ENCODE data around the gene SRC.

SRC gene

DNA sequence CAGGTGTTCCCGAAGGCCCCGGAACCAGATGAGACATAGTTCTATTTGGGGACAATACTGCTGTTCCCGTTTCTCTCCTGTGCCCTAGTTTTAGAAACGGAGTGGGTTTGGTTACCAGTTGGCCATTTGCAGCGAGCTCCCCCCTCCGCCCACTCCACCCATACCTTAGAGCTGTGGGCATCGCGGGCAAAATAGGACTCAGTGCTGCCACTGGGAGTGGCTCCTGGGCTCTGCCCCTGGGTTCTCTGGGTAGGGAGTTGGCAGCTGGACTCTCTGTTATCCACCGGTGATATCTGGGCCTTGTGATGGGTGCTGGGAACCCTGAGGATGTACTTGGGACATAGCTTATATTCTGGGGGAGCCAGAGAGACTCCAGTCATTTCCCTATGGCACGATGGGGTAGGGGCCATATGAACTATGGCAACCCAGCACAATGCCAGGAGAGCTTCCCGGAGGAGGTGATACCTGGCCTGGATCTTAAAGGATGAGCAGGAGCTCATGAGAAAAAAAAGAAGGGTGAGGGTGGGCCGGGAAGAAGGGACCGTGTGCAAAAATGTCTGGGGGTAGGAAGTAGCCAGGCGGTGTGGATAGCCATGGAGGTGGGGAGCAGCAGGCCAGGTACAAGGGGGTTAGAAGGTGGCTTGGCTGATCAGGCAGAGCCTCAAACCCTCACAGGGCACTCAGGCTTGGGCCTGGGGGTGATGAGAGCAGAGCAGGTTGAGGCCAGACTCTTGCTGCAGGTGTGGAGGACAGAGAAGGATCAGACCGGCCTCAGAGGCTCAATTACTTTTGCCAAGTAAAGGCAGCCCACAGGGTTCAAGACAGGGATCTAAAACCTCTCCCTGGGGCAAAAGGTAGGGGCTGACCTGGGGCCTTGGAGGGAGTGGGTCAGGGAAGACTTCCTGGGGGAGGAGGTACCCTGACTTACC is 9.6 kb downstream of the SRC start:
- no peaks in the 10 kb centered on the region for H3K27me3 ChIP-seq
- H3K27ac ChIP-seq = peak overlapping the region; percentile 83
- peaks cover 78% of the 10 kb centered on the region for H3K4me1 ChIP-seq
- no peak for TF ChIP-seq Cebpa-rat (IDR thresholded peaks at IDR 0.05)
- peak overlapping the region; percentile 76 for H3K4me2 ChIP-seq
- H3K9ac ChIP-seq = peak overlapping the region; percentile 68; the same call in 1 of the 2 replicates
- no peaks in the 10 kb centered on the region for H3K9me3 ChIP-seq
- no peak overlapping the region for H3K4me3 ChIP-seq
- H3K36me3 ChIP-seq = peaks cover 36% of the 10 kb centered on the region
- peaks cover 100% of the 10 kb centered on the region for H4K20me1 ChIP-seq

DNA sequence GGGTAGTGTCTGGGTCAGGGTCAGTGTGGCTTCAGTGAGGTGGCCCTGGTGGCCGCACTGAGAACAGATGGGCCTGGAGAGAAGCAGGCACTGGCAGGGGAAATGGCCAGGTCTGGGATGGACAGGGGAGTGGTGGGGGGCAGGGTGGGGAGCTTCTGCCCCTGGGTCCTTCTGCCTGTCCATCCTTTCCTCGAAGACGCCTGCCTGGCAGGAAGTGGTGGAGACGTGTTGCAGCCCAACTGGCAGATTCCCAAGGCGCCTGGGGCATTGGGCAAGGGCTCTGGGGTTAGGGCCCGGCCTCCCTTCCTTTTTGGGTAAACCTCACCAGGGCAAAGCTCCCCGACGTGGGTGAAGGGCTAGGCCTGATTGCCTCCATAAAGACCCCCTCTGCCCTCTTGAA is 10.4 kb downstream of the SRC start:
- Histone ChIP-seq H3K4me2 (peak overlapping the region; percentile 76), H3K27ac (peak overlapping the region; percentile 83), H3K36me3 (peaks cover 27% of the 10 kb centered on the region), H3K9ac (peak overlapping the region; percentile 68), H3K9me3 (no peaks in the 10 kb centered on the region), H3K27me3 (no peaks in the 10 kb centered on the region), H3K4me1 (peaks cover 78% of the 10 kb centered on the region), H4K20me1 (peaks cover 100% of the 10 kb centered on the region), H3K4me3 (peak overlapping the region; percentile 36)
- TF ChIP-seq Cebpa-rat (IDR thresholded peaks at IDR 0.05) = no peak

DNA sequence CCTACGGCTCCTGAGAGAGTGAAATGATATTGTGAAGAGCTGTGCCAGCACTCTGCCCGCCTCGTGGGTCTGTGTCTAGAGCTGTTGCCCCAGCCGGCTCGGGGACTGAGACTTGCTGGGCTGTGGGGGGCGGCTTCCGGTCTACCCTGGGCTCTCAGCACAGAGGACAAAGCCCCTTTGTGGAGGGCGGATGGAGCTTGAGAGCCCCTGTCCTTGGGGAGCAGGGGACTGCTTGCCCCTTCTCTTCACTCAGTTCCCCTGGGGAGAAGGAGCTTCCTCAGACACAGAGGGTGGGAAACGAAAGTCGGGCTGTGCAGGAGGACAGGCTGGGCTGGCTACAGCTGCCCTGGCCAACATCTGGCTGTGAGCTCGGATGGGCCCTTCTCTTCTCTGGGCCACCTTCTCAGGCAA is 11.0 kb downstream of the SRC start:
- Histone ChIP-seq H3K4me2 (peak overlapping the region; percentile 76), H3K9ac (peak overlapping the region; percentile 68), H3K9me3 (no peaks in the 10 kb centered on the region), H3K4me3 (peak overlapping the region; percentile 36), H4K20me1 (peaks cover 100% of the 10 kb centered on the region), H3K27me3 (no peaks in the 10 kb centered on the region), H3K36me3 (peaks cover 21% of the 10 kb centered on the region), H3K27ac (peak overlapping the region; percentile 83), H3K4me1 (peaks cover 77% of the 10 kb centered on the region)
- no peak for TF ChIP-seq Cebpa-rat (IDR thresholded peaks at IDR 0.05)

- no peaks in the 10 kb centered on the region for H3K27me3 ChIP-seq
- H3K9ac ChIP-seq = peak overlapping the region; percentile 68; the same call in 1 of the 2 replicates
- TF ChIP-seq Cebpa-rat (IDR thresholded peaks at IDR 0.05) = no peak
- H3K9me3 ChIP-seq = no peaks in the 10 kb centered on the region
- H3K4me2 ChIP-seq = peak overlapping the region; percentile 76
- peaks cover 14% of the 10 kb centered on the region for H3K36me3 ChIP-seq
- peaks cover 70% of the 10 kb centered on the region for H3K4me1 ChIP-seq
- H3K4me3 ChIP-seq = no peak overlapping the region; the same call in 1 of the 2 replicates
- peaks cover 100% of the 10 kb centered on the region for H4K20me1 ChIP-seq
- H3K27ac ChIP-seq = peak overlapping the region; percentile 83
Measured at GRCh38 chr20:37357481-37358365, 11.8 kb downstream of the SRC start.

GRCh38 chr20:37358366-37359150 is 12.6 kb downstream of the SRC start:
- Histone ChIP-seq H3K9me3 (no peaks in the 10 kb centered on the region), H3K4me2 (peak overlapping the region; percentile 76), H3K27ac (peak overlapping the region; percentile 83), H3K4me1 (peaks cover 70% of the 10 kb centered on the region), H3K4me3 (no peak overlapping the region), H3K36me3 (peaks cover 14% of the 10 kb centered on the region), H4K20me1 (peaks cover 100% of the 10 kb centered on the region), H3K9ac (peak overlapping the region; percentile 36; the same call in 1 of the 2 replicates), H3K27me3 (no peaks in the 10 kb centered on the region)
- no peak for TF ChIP-seq Cebpa-rat (IDR thresholded peaks at IDR 0.05)

DNA sequence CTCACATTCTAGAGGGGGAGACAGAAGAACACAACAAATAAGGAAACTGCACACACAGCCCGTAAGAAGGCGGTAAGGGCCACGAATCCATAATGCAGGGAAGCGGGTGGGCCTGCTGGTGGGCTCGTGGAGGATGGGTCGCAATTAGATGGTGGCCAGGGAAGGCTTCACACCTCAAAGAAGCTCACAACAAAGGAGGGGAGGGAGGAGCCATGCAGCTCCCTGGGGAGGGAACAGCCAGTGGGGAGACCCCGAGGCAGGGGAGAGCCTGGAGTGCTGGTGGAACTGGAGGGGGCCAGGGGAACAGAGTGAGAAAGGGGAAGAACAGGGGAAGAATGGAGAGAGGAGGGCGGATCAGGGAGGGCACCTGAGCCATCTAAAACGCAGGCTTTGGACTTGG is 13.4 kb downstream of the SRC start:
- peaks cover 63% of the 10 kb centered on the region for H3K4me1 ChIP-seq

GRCh38 chr20:37359836-37360235 is 13.9 kb downstream of the SRC start:
- H3K9ac ChIP-seq = no peak overlapping the region
- peaks cover 20% of the 10 kb centered on the region for H3K36me3 ChIP-seq
- H3K9me3 ChIP-seq = no peaks in the 10 kb centered on the region
- H3K4me1 ChIP-seq = peaks cover 58% of the 10 kb centered on the region
- TF ChIP-seq Cebpa-rat (IDR thresholded peaks at IDR 0.05) = no peak
- peaks cover 100% of the 10 kb centered on the region for H4K20me1 ChIP-seq
- H3K27ac ChIP-seq = 0 out of 2 replicates have a peak overlapping the region, but pooled peaks have one; percentile 83
- H3K4me2 ChIP-seq = no peak overlapping the region
- H3K27me3 ChIP-seq = no peaks in the 10 kb centered on the region
- no peak overlapping the region for H3K4me3 ChIP-seq

More for the DNA sequence above, 13.4 kb downstream of the SRC start:
- no peak for TF ChIP-seq Cebpa-rat (IDR thresholded peaks at IDR 0.05)
- no peaks in the 10 kb centered on the region for H3K9me3 ChIP-seq
- no peak overlapping the region for H3K4me3 ChIP-seq
- H3K27me3 ChIP-seq = no peaks in the 10 kb centered on the region
- H3K4me2 ChIP-seq = peak overlapping the region; percentile 76; the same call in 1 of the 2 replicates
- H3K36me3 ChIP-seq = peaks cover 15% of the 10 kb centered on the region
- peak overlapping the region; percentile 36; the same call in 1 of the 2 replicates for H3K9ac ChIP-seq
- H4K20me1 ChIP-seq = peaks cover 100% of the 10 kb centered on the region
- peak overlapping the region; percentile 83 for H3K27ac ChIP-seq

DNA sequence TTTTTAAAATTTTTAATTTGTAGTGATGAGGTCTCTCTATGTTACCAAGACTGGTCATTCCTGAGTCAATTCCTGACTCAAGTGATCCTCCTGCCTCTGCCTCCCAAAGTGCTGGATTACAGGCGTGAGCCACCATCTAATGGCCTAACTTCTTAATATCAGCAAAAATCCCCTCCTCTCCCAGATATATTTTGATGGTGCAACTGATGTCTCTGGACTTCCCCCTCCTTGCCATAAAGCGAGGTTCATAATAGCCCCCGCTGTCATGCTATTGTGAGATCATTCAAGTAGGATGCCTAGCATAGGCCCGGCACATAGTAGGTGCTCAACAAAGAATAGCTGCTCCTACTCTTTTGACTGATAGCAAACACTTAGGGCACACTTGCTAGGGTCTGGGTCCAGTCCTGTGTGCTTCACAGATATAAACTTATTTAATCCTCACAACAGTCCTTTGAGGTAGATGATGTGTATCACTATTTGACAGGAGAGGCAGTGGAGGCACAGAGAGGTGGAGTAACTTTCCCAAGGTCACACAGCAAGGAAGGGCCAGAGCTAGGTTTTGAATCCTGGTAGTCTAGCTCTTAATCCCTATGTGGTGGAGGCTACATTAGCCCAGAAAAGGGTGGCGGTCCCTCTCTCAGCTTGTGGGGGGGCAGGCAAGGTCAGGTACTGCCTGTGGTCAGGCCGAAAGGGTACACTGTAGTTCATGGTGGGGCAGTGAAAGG is 14.6 kb downstream of the SRC start:
- Histone ChIP-seq H3K4me1 (peaks cover 51% of the 10 kb centered on the region), H3K4me3 (no peak overlapping the region), H3K27ac (no peak overlapping the region), H3K4me2 (no peak overlapping the region), H3K9me3 (0 out of 2 replicates have a peak, but pooled peaks cover 3% of the 10 kb centered on the region), H3K9ac (no peak overlapping the region), H3K27me3 (no peaks in the 10 kb centered on the region), H4K20me1 (peaks cover 98% of the 10 kb centered on the region), H3K36me3 (peaks cover 27% of the 10 kb centered on the region)
- no peak for TF ChIP-seq Cebpa-rat (IDR thresholded peaks at IDR 0.05)

Measured in BLaER1 (cell line).